ENCODE data around the gene TMEM154.

TMEM154 gene

GRCh38 chr4:152591876-152592275 is 87.9 kb downstream of the TMEM154 start:
- H3K4me3 ChIP-seq (ENCODE audit: low read depth, low read length), result no peak overlapping the region
- no peak for TF ChIP-seq MYC (IDR thresholded peaks at IDR 0.05; ENCODE audit: low read depth, low read length)
- TF ChIP-seq POLR2A (IDR thresholded peaks at IDR 0.05; ENCODE audit: extremely low read depth, insufficient read length), result no peak
- TF ChIP-seq, protein P1, sequence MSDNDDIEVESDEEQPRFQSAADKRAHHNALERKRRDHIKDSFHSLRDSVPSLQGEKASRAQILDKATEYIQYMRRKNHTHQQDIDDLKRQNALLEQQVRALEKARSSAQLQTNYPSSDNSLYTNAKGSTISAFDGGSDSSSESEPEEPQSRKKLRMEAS (IDR thresholded peaks at IDR 0.05; ENCODE audit: low read depth, low read length), result no peak
- no peak for TF ChIP-seq CTCF (IDR thresholded peaks at IDR 0.05; ENCODE audit: low read depth, low read length)
- DNase-seq (ENCODE audit: low read depth), result no peak

DNA sequence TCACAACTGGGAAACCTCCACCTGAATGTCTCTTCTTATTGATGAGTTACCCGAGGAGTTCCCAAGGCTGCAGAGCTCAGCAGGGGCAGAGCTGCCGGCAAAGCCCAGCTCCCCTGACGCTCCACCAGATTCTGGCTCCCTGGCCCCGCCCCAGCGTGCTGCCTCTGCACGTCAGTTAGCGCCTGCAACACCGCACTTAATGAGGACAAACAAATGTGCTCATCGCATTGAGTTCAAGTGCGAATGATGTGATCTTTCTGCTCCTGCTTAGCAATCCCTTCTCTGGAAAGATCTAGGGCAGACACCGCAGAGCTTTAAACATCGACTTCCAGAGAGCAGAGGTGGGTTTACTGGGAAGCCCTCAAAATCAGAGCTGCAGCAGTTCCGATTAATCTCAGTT is 88.4 kb downstream of the TMEM154 start:
- TF ChIP-seq MYC (IDR thresholded peaks at IDR 0.05; ENCODE audit: low read depth, low read length) (no peak), CTCF (IDR thresholded peaks at IDR 0.05; ENCODE audit: low read depth, low read length) (no peak), POLR2A (IDR thresholded peaks at IDR 0.05; ENCODE audit: extremely low read depth, insufficient read length) (no peak)
- TF ChIP-seq, protein P1 (IDR thresholded peaks at IDR 0.05; ENCODE audit: low read depth, low read length), result no peak
- no peak overlapping the region for H3K4me3 ChIP-seq (ENCODE audit: low read depth, low read length)
- no peak for DNase-seq (ENCODE audit: low read depth)

DNA sequence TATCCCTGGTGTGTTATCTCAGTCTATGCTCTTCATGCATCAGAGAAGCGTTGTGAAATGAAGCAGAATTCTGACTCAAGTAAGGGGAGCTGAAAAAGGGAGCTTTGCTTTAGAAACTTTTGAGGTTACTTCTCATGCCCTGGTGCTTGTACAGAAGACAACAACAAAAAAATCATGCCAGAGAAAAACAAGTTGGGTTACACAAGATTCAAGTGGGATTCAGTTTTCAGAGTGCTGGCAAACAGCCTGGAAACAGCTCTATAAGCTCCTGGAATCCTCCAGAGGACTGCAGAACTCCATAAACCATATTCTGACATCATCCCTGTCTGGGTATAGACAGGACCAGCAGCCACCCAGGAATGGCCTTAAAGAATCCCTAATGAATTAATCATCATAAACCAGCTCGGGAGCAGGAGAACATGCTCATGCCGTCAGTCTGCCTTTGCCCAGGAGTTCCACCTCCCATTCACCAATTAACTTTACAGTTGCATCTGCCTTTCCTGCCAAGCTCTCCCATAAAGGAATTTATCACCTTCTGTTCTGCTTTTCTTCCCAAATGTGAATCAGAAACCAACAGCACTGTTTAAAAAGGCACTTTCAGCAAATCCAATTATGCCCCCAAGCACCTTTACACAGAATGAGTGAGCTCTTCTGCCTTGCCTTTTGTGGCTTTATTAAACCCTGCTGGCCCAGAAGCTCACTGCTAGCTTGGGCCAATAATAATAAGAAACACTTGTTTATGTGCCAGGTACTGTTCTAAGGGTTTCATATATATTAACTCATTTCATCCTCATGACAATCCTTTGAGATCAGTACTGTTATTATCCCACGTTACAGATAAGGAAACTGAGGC is 89.4 kb downstream of the TMEM154 start:
- no peak for DNase-seq (ENCODE audit: low read depth)
- TF ChIP-seq CTCF (IDR thresholded peaks at IDR 0.05; ENCODE audit: low read depth, low read length), result no peak
- TF ChIP-seq, protein P1 (IDR thresholded peaks at IDR 0.05; ENCODE audit: low read depth, low read length), result no peak
- no peak for TF ChIP-seq MYC (IDR thresholded peaks at IDR 0.05; ENCODE audit: low read depth, low read length)
- no peak for TF ChIP-seq POLR2A (IDR thresholded peaks at IDR 0.05; ENCODE audit: extremely low read depth, insufficient read length)
- H3K4me3 ChIP-seq (ENCODE audit: low read depth, low read length), result no peak overlapping the region

DNA sequence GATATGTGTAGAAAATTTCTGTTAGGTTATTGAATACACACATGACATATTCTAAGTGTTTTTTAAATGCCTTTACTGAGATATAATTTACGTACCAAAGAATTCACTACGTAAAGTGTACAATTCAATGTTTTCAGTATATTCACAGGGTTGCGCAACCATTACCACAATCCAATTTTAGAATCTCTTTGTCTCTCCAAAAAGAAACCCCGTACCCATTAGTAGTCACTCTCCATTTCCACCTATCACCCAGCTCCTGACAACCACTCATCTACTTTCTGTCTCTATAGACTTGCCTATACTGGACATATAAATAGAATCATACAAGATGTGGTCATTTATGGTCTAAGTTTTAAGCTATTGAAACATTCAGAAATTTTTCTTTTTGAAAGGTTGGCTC is 90.9 kb downstream of the TMEM154 start:
- TF ChIP-seq MYC (IDR thresholded peaks at IDR 0.05; ENCODE audit: low read depth, low read length) (no peak), POLR2A (IDR thresholded peaks at IDR 0.05; ENCODE audit: extremely low read depth, insufficient read length) (no peak), CTCF (IDR thresholded peaks at IDR 0.05; ENCODE audit: low read depth, low read length) (no peak)
- TF ChIP-seq, protein P1 (IDR thresholded peaks at IDR 0.05; ENCODE audit: low read depth, low read length), result no peak
- no peak overlapping the region for H3K4me3 ChIP-seq (ENCODE audit: low read depth, low read length)
- DNase-seq (ENCODE audit: low read depth), result peak; percentile 43

DNA sequence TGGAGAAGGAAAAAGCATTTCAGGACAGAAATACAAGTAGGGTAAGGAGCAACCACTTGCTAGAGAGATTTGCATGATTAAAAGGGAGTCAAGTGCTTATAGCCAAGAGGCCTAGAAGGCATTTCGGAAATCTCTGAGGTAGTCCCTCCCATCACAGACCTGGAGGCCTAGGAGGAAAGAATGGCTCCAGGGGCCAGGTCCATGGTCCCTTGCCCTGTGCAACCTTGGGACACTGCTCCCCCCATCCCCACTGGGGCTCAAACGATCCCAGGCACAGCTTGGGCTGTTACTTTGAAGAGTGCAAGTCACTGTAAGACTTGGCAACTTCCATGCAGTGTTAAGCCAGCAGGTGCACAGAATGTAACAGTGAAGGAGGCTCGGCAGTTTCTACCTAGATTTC is 92.7 kb downstream of the TMEM154 start:
- DNase-seq (ENCODE audit: low read depth), result no peak
- TF ChIP-seq CTCF (IDR thresholded peaks at IDR 0.05; ENCODE audit: low read depth, low read length) (no peak), POLR2A (IDR thresholded peaks at IDR 0.05; ENCODE audit: extremely low read depth, insufficient read length) (no peak), MYC (IDR thresholded peaks at IDR 0.05; ENCODE audit: low read depth, low read length) (no peak)
- TF ChIP-seq, protein P1 (IDR thresholded peaks at IDR 0.05; ENCODE audit: low read depth, low read length), result no peak
- no peak overlapping the region for H3K4me3 ChIP-seq (ENCODE audit: low read depth, low read length)
